GM19372 (cell line): ENCODE data around the gene CCNY.
"Not testable (repeated sequence)": the region's sequence is repeated elsewhere in the genome, so short reads cannot be mapped to it uniquely, and the experiment has no call there.

Experiments
- ATAC-seq: cut with Tn5 transposase; IDR thresholded peaks from one replicate; pipeline ENCODE4 v1.9.1; 2021; ENCODE audit warnings: mild to moderate bottlenecking, low read depth, moderate library complexity; ENCODE audit not compliant: unreplicated experiment

Gene CCNY

GRCh38 chr10:35353805-35354204, 17.5 kb downstream of the CCNY start:
- no peak for ATAC-seq

GRCh38 chr10:35354257-35354656, 17.9 kb downstream of the CCNY start:
- ATAC-seq = not testable (repeated sequence)

GRCh38 chr10:35355971-35356724, 19.8 kb downstream of the CCNY start:
- ATAC-seq = peak; percentile 60

- ATAC-seq = no peak
Measured at GRCh38 chr10:35356725-35357092, 20.4 kb downstream of the CCNY start.

GRCh38 chr10:35359056-35359455, 22.7 kb downstream of the CCNY start:
- ATAC-seq = no peak

- no peak for ATAC-seq
Measured at GRCh38 chr10:35359873-35360272, 23.6 kb downstream of the CCNY start.

- ATAC-seq = no peak
Measured at GRCh38 chr10:35362701-35363350, 26.5 kb downstream of the CCNY start.

GRCh38 chr10:35363587-35363986, 27.3 kb downstream of the CCNY start:
- no peak for ATAC-seq

- ATAC-seq = no peak
Measured at GRCh38 chr10:35364808-35365207, 28.5 kb downstream of the CCNY start.

- no peak for ATAC-seq
Measured at GRCh38 chr10:35365994-35366393, 29.7 kb downstream of the CCNY start.

- no peak for ATAC-seq
Measured at GRCh38 chr10:35367107-35367859, 31.0 kb downstream of the CCNY start.

GRCh38 chr10:35367982-35368381, 31.7 kb downstream of the CCNY start:
- ATAC-seq = no peak

- no peak for ATAC-seq
Measured at GRCh38 chr10:35368485-35369048, 32.3 kb downstream of the CCNY start.

- no peak for ATAC-seq
Measured at GRCh38 chr10:35369049-35369611, 32.8 kb downstream of the CCNY start.

GRCh38 chr10:35371731-35372130, 35.4 kb downstream of the CCNY start:
- ATAC-seq = no peak

GRCh38 chr10:35372329-35372728, 36.0 kb downstream of the CCNY start:
- ATAC-seq = no peak

- ATAC-seq = no peak
Measured at GRCh38 chr10:35375091-35375765, 38.9 kb downstream of the CCNY start.

GRCh38 chr10:35377050-35377728, 40.9 kb downstream of the CCNY start:
- no peak for ATAC-seq

- ATAC-seq = peak; percentile 10
Measured at GRCh38 chr10:35378541-35379210, 42.4 kb downstream of the CCNY start.
